ENCODE data around the gene HSD17B7. TPM values are rescaled to one million over a fixed set of nuclear protein-coding genes. Genes with fewer than 3 reads are reported as not detected.

HSD17B7 gene
- total RNA-seq, 1 experiment from 2014 or later: 25.0 TPM

GRCh38 chr1:162822391-162823200 is 32.1 kb downstream of the HSD17B7 start (continued):
- TF ChIP-seq ESRRA (CRISPR knock-in tag; IDR thresholded peaks at IDR 0.05; ENCODE audit: borderline replicate concordance): no peak
- TF ChIP-seq ZNF423 (CRISPR knock-in tag; IDR thresholded peaks at IDR 0.05): 0 out of 2 replicates have a peak, but pooled peaks have one; percentile 28
- TF ChIP-seq HMGXB4 (CRISPR knock-in tag; IDR thresholded peaks at IDR 0.05): peak; percentile 75; the same call in 1 of the 2 replicates
- peak; percentile 31; the same call in 1 of the 2 replicates for TF ChIP-seq USF1 (CRISPR knock-in tag; IDR thresholded peaks at IDR 0.05)
- no peak for TF ChIP-seq CREB1 (CRISPR knock-in tag; IDR thresholded peaks at IDR 0.05)
- TF ChIP-seq PREB (CRISPR knock-in tag; IDR thresholded peaks at IDR 0.05; ENCODE audit: borderline replicate concordance): no peak
- TF ChIP-seq ZNF317 (CRISPR knock-in tag; IDR thresholded peaks at IDR 0.05; ENCODE audit: borderline replicate concordance, low read depth): peak; percentile 42; the same call in 1 of the 2 replicates

- no peak for ATAC-seq
- POLR2A ChIA-PET: interaction anchor here (1.0 kb wide), 1 partner anchor 262 kb away, joined by 3 read pairs; the partner anchor contains the start of gene UAP1
- CTCF ChIA-PET: interaction anchor here (0.9 to 1.5 kb wide), 7 partner anchors 8 to 246 kb away, joined by 3 to 6 read pairs (median 5); partner anchors contain the start of gene RGS4
- H3K4me3 Mint-ChIP-seq: peak overlapping the region; percentile 92
- TF ChIP-seq, protein P1, sequence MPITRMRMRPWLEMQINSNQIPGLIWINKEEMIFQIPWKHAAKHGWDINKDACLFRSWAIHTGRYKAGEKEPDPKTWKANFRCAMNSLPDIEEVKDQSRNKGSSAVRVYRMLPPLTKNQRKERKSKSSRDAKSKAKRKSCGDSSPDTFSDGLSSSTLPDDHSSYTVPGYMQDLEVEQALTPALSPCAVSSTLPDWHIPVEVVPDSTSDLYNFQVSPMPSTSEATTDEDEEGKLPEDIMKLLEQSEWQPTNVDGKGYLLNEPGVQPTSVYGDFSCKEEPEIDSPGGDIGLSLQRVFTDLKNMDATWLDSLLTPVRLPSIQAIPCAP (CRISPR knock-in tag; IDR thresholded peaks at IDR 0.05): no peak
- TF ChIP-seq FOXP1 (CRISPR knock-in tag; IDR thresholded peaks at IDR 0.05; ENCODE audit: borderline replicate concordance) (no peak), NFATC4 (CRISPR knock-in tag; IDR thresholded peaks at IDR 0.05) (no peak), CREB1 (CRISPR knock-in tag; IDR thresholded peaks at IDR 0.05) (no peak), CREM (CRISPR knock-in tag; IDR thresholded peaks at IDR 0.05) (no peak), ZNF317 (CRISPR knock-in tag; IDR thresholded peaks at IDR 0.05; ENCODE audit: borderline replicate concordance, low read depth) (no peak), ZNF138 (CRISPR knock-in tag; conservative IDR thresholded peaks at IDR 0.05) (no peak), GRHL2 (CRISPR knock-in tag; IDR thresholded peaks at IDR 0.05; ENCODE audit: insufficient replicate concordance, severe bottlenecking) (no peak), ZNF121 (CRISPR knock-in tag; IDR thresholded peaks at IDR 0.05) (no peak), ZNF281 (CRISPR knock-in tag; IDR thresholded peaks at IDR 0.05) (no peak), TEAD1 (CRISPR knock-in tag; IDR thresholded peaks at IDR 0.05) (no peak)
- TF ChIP-seq, protein P2, sequence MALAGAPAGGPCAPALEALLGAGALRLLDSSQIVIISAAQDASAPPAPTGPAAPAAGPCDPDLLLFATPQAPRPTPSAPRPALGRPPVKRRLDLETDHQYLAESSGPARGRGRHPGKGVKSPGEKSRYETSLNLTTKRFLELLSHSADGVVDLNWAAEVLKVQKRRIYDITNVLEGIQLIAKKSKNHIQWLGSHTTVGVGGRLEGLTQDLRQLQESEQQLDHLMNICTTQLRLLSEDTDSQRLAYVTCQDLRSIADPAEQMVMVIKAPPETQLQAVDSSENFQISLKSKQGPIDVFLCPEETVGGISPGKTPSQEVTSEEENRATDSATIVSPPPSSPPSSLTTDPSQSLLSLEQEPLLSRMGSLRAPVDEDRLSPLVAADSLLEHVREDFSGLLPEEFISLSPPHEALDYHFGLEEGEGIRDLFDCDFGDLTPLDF (CRISPR knock-in tag; IDR thresholded peaks at IDR 0.05): no peak
- TF ChIP-seq, protein P3, sequence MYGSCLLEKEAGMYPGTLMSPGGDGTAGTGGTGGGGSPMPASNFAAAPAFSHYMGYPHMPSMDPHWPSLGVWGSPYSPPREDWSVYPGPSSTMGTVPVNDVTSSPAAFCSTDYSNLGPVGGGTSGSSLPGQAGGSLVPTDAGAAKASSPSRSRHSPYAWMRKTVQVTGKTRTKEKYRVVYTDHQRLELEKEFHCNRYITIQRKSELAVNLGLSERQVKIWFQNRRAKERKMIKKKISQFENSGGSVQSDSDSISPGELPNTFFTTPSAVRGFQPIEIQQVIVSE (CRISPR knock-in tag; IDR thresholded peaks at IDR 0.05; ENCODE audit: borderline replicate concordance): no peak
- H3K36me3 Mint-ChIP-seq: no peaks in the 10 kb centered on the region
- H3K27me3 Mint-ChIP-seq (ENCODE audit: low read depth): peaks cover 10% of the 10 kb centered on the region
- DNase-seq (ENCODE audit: low spot score): no peak
- H3K4me1 Mint-ChIP-seq: peaks cover 18% of the 10 kb centered on the region
- no peaks in the 10 kb centered on the region for H3K9me3 Mint-ChIP-seq
- no peak overlapping the region for H3K27ac Mint-ChIP-seq
These were observed 32.7 kb downstream of the HSD17B7 start for GRCh38 chr1:162823231-162823630.

Measured in WTC11 (cell line).